Measurements from ENCODE around the gene COL4A5.

The COL4A5 gene

GRCh38 chrX:108412783-108413182 is 26.9 kb upstream of the COL4A5 start:
- ChIA-PET CTCF (interaction anchor here (0.6 kb wide), 1 partner anchor 169 kb away, joined by 3 read pairs; no protein-coding TSS in a partner anchor), POLR2A (ENCODE audit: low non-redundant PET) (no interaction called here)
- no peak overlapping the region for H3K27ac ChIP-seq
- DNase-seq (ENCODE audit: low spot score) = no peak
- TF ChIP-seq CTCF (conservative IDR thresholded peaks at IDR 0.05; ENCODE audit: low read depth) = no peak

- DNase-seq (ENCODE audit: low spot score) = no peak
- no peak overlapping the region for H3K27ac ChIP-seq
- ChIA-PET POLR2A (ENCODE audit: low non-redundant PET) (no interaction called here), CTCF (no interaction called here)
- TF ChIP-seq CTCF (conservative IDR thresholded peaks at IDR 0.05; ENCODE audit: low read depth) = no peak
Observed at GRCh38 chrX:108415146-108415545, 24.5 kb upstream of the COL4A5 start.

DNA sequence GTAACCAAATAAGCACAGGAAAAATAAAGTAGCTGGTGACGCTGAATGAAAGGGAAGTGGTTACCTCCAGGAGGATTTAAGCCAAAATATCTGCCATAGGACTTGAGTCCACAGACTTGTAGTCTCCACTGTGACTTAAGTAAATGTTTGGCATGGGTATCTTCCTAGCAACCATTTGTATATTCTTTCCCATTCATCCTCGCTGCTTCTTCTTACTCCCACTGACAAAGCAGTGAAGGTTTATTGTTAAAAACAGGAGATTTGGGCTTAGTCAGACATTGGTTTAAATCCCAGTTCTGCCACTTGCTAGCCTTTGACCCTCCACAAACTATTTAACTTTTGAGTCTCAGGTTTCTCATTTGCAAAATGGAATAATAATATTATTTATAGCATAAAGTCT is 23.7 kb upstream of the COL4A5 start:
- DNase-seq (ENCODE audit: low spot score) = no peak
- TF ChIP-seq CTCF (conservative IDR thresholded peaks at IDR 0.05; ENCODE audit: low read depth) = no peak
- POLR2A ChIA-PET (ENCODE audit: low non-redundant PET) = no interaction called here
- H3K27ac ChIP-seq = no peak overlapping the region
- CTCF ChIA-PET = interaction anchor here (0.6 kb wide), 1 partner anchor 1587 kb away, joined by 3 read pairs; the partner anchor contains the start of gene TMEM164

- no peak overlapping the region for H3K27ac ChIP-seq
- DNase-seq (ENCODE audit: low spot score) = no peak
- TF ChIP-seq CTCF (conservative IDR thresholded peaks at IDR 0.05; ENCODE audit: low read depth) = no peak
- ChIA-PET POLR2A (ENCODE audit: low non-redundant PET) (no interaction called here), CTCF (no interaction called here)
Observed at GRCh38 chrX:108417257-108417656, 22.4 kb upstream of the COL4A5 start.

- ChIA-PET POLR2A (ENCODE audit: low non-redundant PET) (no interaction called here), CTCF (interaction anchor here (0.6 kb wide), 1 partner anchor 40 kb away, joined by 5 read pairs; no protein-coding TSS in a partner anchor)
- H3K27ac ChIP-seq = no peak overlapping the region
- DNase-seq (ENCODE audit: low spot score) = no peak
- no peak for TF ChIP-seq CTCF (conservative IDR thresholded peaks at IDR 0.05; ENCODE audit: low read depth)
Observed at GRCh38 chrX:108419401-108419800, 20.2 kb upstream of the COL4A5 start.

DNA sequence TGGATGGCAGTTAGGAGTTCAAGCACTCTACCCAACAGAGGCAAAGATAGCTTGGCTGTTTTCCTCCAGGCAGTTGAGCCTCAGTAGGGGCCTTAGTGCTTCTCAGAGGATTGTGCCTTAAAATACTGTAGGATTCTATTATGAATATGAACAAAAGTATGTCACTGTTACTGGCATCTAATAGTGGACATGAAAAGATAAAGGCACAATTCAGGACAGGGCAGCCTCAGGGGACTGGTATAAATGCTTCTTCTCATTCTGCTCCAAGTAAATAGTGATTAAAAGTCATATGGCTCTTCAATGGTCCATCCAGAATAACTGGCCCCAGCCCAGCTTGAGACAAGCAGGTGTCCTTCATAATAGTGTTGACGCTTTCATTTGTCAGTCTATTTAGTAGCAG is 19.2 kb upstream of the COL4A5 start:
- no peak for DNase-seq (ENCODE audit: low spot score)
- no peak for TF ChIP-seq CTCF (conservative IDR thresholded peaks at IDR 0.05; ENCODE audit: low read depth)
- H3K27ac ChIP-seq = no peak overlapping the region
- ChIA-PET POLR2A (ENCODE audit: low non-redundant PET) (no interaction called here), CTCF (interaction anchor here (0.8 kb wide), 1 partner anchor 8 kb away, joined by 3 read pairs; no protein-coding TSS in a partner anchor)

GRCh38 chrX:108426262-108426661 is 13.4 kb upstream of the COL4A5 start:
- TF ChIP-seq CTCF (conservative IDR thresholded peaks at IDR 0.05; ENCODE audit: low read depth) = no peak
- ChIA-PET POLR2A (ENCODE audit: low non-redundant PET) (no interaction called here), CTCF (no interaction called here)
- H3K27ac ChIP-seq = no peak overlapping the region
- no peak for DNase-seq (ENCODE audit: low spot score)
